GM12891 (cell line): ENCODE measurements around the gene ANAPC2.

Source experiments
- POLR2A ChIP-seq: IDR thresholded peaks from 2 replicates; pipeline ENCODE4 v1.6.1; 2011; ENCODE audit warnings: low read depth, low read length, control low read depth
- POLR2AphosphoS5 ChIP-seq: IDR thresholded peaks from 2 replicates; pipeline ENCODE4 v1.6.1; 2011; ENCODE audit warnings: low read depth, low read length, control low read depth
- SPI1 ChIP-seq: IDR thresholded peaks from 2 replicates; pipeline ENCODE4 v1.6.1; 2011; ENCODE audit warnings: low read depth, low read length, control low read depth
- TAF1 ChIP-seq: IDR thresholded peaks from 2 replicates; pipeline ENCODE4 v1.6.1; 2011; ENCODE audit warnings: low read depth, low read length, control low read depth

GRCh38 chr9:137218212-137218753 lies 29.9 kb upstream of the ANAPC2 start:
- no peak for TF ChIP-seq POLR2A
- no peak for TF ChIP-seq POLR2AphosphoS5
- no peak for TF ChIP-seq TAF1
- TF ChIP-seq SPI1, result no peak
